ENCODE results near the gene MAPK9.

DNA sequence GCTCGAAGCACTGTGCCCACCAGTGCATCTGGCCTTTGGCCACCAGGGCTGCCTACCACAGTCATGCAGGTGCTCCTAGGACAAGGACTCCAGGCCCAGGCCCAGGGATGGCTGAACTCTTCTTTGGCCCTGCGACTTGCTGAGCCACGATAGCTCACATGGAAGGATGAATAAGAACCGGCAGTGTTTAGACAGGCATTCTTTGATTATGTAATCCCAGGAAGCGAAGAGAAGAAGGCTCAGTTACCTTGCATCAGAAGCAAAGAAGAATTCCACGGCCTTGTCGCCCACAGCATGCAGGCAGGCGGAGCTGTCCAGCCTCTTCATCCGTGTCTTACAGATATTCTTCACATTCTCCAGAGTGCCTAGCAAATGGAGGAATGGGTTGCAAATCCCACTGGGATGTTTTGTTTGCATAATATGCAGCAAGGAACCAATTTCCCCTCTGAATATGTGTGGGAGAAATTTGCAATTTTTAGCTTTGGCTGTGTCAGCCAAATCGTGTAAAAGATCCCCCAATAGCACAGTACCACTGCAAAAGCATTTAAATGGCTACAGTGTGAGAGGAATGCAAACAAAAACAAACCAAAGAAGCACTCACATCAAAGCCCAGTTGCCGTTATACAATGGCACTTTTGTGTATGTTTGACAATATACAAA is 32.2 kb upstream of the MAPK9 start:
- TF ChIP-seq POLR2A (IDR thresholded peaks at IDR 0.05): no peak
- TF ChIP-seq, protein P1, sequence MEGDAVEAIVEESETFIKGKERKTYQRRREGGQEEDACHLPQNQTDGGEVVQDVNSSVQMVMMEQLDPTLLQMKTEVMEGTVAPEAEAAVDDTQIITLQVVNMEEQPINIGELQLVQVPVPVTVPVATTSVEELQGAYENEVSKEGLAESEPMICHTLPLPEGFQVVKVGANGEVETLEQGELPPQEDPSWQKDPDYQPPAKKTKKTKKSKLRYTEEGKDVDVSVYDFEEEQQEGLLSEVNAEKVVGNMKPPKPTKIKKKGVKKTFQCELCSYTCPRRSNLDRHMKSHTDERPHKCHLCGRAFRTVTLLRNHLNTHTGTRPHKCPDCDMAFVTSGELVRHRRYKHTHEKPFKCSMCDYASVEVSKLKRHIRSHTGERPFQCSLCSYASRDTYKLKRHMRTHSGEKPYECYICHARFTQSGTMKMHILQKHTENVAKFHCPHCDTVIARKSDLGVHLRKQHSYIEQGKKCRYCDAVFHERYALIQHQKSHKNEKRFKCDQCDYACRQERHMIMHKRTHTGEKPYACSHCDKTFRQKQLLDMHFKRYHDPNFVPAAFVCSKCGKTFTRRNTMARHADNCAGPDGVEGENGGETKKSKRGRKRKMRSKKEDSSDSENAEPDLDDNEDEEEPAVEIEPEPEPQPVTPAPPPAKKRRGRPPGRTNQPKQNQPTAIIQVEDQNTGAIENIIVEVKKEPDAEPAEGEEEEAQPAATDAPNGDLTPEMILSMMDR (IDR thresholded peaks at IDR 0.05): no peak
